HG03442 (cell line): ENCODE results near the gene KDF1.

ENCODE experiments used
- ATAC-seq: cut with Tn5 transposase; IDR thresholded peaks from one replicate; pipeline ENCODE4 v1.9.1; 2021; ENCODE audit warnings: mild to moderate bottlenecking, moderate library complexity; ENCODE audit not compliant: unreplicated experiment

Gene KDF1

GRCh38 chr1:26921126-26921539, 39.1 kb downstream of the KDF1 start:
- no peak for ATAC-seq

- ATAC-seq: no peak
Observed at GRCh38 chr1:26915204-26915842, 44.9 kb downstream of the KDF1 start.

- ATAC-seq: no peak
Observed at GRCh38 chr1:26913754-26914619, 46.3 kb downstream of the KDF1 start, which contains the start of gene NR0B2. TSS of gene NR0B2 (minus strand) at chr1:26913975. CDS start at chr1:26913940, 35 bp downstream.

- ATAC-seq: no peak
Observed at GRCh38 chr1:26913389-26913753, 46.9 kb downstream of the KDF1 start.

- no peak for ATAC-seq
Observed at GRCh38 chr1:26912147-26912490, 48.1 kb downstream of the KDF1 start.

- no peak for ATAC-seq
Observed at GRCh38 chr1:26911399-26912146, 48.7 kb downstream of the KDF1 start.

- ATAC-seq: no peak
Observed at GRCh38 chr1:26910343-26911160, 49.7 kb downstream of the KDF1 start.

GRCh38 chr1:26909951-26910342, 50.3 kb downstream of the KDF1 start:
- no peak for ATAC-seq

GRCh38 chr1:26907071-26907917, 53.0 kb downstream of the KDF1 start:
- no peak for ATAC-seq

- no peak for ATAC-seq
Observed at GRCh38 chr1:26900815-26901511, 59.3 kb downstream of the KDF1 start.

- peak; percentile 60 for ATAC-seq
Observed at GRCh38 chr1:26900001-26900814, 60.1 kb downstream of the KDF1 start, which contains the start of gene GPATCH3. TSS of gene GPATCH3 (minus strand) at chr1:26900467. CDS start at chr1:26900442, 25 bp downstream.
